ENCODE measurements around the gene PLK3.
"Not testable (repeated sequence)": the region's sequence is repeated elsewhere in the genome, so short reads cannot be mapped to it uniquely, and the experiment has no call there.

The PLK3 gene

DNA sequence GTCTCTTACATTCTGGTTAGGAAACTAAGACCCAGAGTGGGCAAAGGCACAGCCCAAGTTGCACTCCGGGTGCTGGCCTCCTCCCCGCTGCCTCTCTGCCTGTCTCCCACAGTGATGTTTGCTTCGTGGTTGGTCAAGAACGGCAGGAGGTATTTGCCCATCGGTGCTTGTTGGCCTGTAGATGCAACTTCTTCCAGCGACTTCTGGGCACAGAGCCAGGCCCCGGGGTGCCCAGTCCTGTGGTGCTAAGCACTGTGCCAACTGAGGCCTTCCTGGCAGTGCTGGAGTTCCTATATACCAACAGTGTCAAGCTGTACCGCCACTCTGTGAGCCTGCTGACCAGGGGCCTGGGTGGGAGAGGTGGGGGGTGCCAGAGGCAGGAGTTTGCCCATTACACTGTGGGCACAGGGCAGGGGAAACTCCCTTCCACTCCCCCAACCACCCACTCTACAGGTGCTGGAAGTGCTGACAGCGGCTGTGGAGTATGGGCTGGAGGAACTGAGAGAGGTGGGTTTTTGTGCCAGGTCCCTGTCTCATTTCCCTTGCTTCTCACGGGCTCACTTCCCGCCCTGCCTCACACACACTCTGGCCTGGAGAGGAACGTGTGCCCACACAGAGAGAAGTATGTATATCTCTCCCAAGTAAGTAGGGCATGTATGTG, 10.1 kb downstream of the PLK3 start:
- DNase-seq: no peak

- not testable (repeated sequence) for DNase-seq
Observed at GRCh38 chr1:44810762-44811105, 10.6 kb downstream of the PLK3 start.

DNA sequence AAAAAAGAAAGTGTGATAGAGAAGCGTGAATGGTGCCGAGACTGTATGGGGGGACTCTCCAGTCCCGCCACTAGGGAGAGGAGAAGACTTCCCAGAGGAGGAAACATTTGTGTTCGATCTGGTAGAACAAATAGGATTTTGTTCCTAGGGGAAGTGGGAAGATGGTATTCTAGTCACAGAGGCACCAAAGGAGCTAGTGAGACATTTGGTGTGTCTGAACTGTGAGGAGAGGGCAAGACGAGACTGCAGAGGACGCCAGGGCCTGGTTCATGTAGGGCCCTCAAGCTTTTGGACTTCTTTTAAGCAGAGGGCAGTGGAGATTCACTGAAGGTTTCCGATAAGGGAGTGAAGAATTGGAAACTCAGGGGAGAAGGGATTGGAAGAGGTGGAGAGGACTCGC, 11.1 kb downstream of the PLK3 start:
- no peak for DNase-seq

DNA sequence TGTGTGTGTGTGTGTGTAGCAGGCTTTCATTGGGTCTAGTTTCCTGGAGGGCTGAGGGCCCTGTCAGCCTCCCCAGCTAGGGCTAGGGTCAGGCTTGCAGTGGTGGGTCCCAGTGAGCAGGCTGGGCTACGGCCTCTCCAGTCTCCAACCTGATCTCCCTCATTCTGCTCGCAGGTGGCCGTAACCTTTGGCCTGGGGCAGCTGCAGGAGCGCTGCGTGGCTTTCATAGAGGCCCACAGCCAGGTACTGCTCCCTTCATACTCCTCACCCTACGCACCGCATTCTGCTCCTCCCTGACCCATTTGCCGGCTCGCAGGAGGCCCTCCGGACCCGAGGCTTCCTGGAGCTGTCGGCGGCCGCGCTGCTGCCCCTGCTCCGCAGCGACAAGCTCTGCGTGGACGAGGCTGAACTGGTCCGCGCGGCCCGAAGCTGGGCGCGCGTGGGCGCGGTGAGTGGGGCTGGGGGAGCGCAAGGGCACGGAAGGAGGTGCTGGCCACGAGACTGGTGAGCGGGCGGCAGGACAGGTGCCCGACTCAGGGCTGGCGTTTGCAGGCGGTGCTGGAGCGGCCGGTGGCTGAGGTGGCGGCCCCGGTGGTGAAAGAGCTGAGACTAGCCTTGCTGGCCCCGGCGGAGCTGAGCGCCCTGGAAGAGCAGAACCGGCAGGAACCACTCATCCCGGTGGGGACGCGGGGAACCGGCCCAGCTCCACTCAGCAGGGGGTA, 12.8 kb downstream of the PLK3 start:
- no peak for DNase-seq

DNA sequence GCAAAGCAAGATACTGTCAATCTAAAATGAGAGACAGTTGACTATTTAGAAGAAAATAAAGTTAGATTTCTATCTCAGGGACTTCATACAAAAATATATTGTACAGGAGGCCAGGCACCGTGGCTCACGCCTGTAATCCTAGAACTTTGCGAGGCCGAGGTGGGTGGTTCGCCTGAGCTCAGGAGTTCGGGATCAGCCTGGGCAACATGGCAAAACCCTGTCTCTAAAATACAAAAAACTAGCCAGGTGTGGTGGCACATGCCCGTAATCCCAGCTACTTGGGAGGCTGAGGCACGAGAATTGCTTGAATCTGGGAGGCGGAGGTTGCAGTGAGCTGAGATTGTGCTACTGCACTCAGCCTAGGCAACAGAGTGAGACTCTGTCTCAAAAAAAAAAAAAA, 15.7 kb downstream of the PLK3 start:
- DNase-seq: not testable (repeated sequence)

- no peak for DNase-seq
Observed at GRCh38 chr1:44817307-44817706, 17.1 kb downstream of the PLK3 start.

DNA sequence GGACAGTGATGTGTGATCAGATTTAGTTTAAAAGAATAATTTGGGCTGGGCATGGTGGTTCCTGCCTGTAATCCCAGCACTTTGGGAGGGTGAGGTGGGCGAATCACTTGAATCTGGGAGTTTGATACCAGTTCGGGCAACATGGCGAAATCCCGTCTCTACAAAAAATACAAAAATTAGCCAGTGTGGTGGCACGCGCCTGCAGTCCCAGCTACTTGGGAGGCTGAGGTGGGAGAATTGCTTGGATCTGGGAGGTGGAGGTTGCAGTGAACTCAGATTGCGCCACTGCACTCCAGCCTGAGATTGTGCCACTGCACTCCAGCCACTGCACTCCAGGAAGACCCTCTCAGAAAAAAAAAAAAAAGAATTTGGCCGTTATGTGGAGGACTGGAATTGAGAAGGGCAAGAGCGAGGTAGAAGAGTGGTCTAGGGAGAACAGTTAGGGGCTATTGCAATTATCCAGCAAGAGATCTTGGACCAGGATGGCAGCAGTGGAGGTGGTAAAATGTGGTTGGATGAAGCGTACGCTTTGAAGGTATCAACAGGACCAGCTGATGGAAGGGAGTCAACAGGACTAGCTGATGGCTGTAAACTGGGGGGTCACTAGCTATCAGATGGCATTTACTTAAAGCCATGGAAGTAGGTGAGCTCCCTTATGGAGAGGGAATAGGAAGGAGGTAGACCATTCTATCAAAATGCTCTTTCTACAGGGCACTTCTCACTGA, 17.8 kb downstream of the PLK3 start:
- DNase-seq: no peak

DNA sequence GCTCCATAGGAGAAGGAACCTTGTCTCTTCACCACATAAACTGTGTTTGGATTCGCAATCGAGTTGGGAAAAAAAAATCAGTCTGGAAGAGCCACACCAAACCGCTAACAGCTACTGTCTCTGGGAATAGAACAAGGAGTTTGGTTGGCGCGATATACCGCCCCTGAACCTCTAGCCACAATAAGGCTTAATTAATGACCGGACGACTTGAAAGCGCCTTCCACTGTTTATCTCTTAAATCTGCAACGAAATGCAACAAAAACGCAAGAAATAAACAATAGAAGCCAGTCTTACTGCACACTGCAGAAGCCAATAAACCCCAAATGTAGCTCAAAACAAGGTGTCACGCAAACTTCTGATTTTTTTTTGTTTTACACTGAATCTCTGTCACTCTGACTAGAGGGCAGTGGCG, 19.0 kb downstream of the PLK3 start:
- no peak for DNase-seq

DNA sequence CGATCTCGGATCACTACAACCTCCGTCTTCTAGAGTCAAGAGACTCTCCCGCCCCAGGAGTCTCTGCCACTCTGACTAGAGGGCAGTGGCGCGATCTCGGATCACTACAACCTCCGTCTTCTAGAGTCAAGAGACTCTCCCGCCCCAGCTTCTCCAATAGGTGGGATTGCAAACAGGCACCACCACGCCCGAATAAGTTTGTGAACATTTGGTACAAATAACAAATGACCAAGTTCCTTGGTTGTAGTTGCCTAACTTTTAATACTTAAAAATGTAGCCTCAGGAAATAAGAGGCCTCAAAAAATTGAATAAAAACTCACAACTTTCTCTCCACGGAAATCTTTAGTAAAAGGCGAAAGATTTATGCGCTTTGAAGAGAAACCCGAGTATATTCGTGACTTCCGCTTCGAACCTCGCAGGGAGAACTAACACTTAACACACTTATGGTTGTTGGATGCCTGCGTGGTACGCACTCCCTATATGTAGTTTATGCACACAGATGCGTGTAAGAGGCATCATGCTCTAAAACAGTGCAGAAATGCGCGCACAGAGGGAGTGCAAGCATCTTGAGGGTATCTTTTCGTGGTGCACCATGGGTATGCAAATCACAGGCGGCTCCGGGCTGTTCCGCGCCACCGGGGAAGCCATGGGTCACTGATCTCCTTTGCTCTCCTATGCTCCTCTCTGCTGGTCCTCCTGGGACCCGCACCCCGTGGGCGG, 19.6 kb downstream of the PLK3 start:
- DNase-seq: peak; percentile 54 to 70 (median 62)

DNA sequence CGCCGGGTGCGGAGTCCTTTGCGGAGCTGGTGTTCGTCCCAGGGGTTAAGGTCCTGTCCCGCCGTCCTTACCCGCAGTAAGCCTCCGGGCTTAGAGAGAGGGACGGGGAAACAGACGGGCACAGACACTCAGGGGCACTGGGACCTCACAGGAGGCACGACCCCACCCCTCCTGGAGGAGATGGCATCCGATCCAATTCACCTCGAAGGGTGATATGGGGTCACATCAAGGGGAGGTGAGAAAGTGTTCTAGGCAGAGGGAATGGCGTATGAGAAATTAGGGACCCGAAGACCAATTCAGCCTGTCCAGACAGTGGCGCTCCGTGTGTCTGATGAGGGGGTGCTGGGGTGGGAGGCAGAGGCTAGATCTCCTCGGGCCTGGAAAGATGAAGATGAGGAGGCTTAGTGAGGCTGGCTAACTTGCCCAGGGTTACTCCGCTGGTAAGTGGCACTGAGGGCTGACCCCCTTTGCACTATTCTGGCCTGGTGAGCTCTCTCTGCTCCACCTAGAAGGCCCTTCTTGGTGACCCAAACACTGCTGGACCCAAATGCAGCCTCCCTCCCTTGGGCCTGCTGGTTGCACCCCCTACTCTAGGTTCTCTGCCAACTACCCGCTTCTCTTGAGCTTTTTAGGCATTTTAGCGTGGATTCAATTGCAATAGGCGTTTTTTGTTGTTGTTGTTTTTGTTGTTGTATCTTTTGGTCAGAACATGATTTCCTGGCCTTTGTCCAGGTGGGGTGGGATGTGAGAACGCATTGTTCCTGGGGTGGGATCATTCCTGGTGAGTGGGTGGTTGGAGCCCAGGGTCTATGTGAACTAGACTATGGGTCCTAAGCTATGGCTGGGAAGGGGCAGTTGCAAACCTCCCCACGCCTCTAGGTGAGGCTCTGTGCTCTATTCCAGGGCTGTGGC, 20.4 kb downstream of the PLK3 start:
- DNase-seq: no peak

- DNase-seq: no peak
Observed at GRCh38 chr1:44821240-44821715, 21.1 kb downstream of the PLK3 start.

- DNase-seq: no peak
Observed at GRCh38 chr1:44822131-44822701, 22.0 kb downstream of the PLK3 start.

- no peak for DNase-seq
Observed at GRCh38 chr1:44822981-44823451, 22.8 kb downstream of the PLK3 start.

DNA sequence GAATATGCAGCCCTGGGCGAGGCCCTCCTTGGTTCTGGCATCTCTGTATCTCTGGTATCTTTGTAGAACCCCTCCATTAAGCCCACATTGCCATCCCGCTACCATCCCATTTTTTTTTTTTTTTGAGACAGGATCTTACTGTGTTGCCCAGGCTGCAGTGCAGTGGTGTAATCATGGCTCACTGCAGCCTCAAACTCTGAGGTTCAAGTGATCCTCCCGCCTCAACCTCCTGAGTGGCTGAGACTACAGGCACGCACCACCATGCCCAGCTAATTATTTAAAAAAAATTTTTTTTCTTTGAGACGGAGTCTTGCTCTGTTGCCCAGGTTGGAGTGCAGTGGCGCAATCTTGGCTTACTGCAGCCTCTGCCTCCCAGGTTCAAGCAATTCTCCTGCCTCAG, 24.2 kb downstream of the PLK3 start:
- DNase-seq: not testable (repeated sequence)

DNA sequence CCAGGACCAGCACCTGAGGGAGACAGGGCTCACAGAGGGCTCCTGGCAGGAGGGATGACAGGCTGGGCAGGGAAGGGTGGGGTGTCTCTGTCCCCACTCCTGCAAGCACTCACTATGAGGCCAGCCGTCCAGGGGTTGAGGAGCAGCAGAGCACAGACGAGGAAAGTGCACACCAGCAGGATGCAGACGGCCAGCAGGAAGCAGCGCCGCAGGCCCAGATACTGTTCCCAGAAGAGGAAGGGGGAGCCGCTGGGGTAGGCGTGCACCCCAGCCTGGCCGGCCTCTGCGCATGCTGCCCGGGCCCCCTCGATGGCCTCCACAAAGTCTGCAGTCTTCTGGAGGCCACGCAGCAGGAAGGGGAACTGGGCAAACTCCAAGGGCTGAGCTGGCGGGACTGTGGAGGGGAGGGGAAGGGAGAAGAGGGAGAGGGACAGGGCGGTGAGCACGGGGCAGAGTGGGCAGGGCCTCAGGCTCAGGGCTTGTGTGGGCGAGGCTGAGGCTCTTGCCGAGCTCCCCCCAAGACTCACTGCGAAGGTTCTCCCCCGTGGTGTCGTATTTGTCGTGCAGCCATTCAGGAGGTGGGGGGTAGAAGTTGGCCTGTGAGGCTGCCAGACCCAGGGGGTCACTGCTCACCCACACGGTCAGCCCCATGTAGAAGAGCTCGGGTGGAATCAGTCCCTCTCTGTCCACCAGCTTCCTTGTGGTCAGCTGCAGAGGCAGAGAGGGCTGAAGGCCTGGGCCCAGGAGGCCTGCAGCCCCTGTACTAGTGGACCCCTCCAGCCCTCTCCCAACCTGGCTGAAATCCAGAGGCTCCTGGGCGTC, 26.4 kb downstream of the PLK3 start:
- DNase-seq: no peak

DNA sequence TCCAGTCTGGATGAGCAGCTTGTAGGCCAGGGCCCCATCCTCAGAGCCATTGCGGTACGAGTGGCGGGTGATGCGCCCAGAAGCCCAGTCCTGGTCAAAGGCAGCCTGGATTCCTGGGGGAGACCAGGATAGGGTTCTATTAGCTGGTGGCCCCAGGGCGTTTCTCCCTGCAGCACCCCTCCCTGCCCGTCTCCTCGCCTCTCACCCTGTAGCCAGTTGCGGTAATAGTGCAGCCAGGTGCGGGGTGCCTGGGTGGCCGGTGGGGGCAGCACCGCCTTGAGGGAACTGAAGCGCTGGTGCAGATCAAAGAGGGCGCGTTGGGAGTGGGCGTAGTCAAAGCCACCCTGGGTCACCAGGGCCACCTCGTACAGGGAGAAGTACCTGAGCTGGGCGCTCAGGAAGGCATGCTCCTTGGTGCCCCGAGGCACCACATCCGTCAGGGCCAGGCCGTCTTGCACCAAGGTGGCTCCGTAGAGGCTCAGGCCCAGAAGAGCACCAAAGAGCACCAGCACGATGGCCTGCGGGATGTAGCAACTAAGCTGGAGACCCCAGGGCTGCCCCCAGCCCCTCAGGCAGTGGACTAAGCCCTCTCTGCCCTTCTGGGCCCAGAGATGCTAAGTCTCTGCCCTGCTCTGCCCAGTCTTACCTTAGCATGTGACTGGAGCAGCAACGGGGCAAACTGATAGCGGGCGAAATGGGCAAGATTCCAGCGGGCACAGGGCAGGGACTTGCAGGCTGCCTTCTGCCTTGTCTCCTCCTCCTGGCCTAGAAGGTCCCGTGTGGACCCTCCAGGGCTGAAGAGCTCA, 27.2 kb downstream of the PLK3 start:
- no peak for DNase-seq

DNA sequence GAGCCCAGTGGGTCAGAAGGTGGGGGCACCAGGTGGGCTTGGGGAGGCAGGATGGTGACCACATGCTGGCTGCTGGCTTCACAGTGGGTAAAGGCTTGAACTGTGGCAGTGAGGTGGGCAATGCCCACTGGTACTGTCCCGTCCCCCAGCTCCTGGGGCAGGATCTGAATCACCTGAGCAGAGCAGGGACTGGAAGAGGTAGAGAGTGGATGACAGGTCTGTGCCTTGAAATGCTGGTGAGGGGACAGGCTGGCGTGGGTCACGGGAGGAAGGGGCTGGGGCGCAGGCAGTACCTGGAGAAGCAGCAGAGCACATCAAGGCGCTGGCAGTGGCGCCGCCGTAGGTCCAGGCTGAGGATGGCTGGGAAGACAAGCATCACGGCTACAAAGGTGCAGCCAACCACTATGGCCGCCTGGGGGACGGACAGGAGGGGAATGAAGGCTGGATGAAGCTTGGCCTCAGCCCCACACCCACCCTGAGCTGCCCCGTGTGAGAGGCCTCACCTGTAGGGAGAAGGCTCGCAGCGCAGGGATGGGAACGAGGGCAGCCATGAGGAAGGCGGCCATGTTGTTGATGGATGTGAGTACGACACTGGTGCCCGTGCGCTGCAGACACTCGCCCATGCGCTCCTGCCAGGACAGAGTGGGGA, 27.9 kb downstream of the PLK3 start:
- DNase-seq: no peak

DNA sequence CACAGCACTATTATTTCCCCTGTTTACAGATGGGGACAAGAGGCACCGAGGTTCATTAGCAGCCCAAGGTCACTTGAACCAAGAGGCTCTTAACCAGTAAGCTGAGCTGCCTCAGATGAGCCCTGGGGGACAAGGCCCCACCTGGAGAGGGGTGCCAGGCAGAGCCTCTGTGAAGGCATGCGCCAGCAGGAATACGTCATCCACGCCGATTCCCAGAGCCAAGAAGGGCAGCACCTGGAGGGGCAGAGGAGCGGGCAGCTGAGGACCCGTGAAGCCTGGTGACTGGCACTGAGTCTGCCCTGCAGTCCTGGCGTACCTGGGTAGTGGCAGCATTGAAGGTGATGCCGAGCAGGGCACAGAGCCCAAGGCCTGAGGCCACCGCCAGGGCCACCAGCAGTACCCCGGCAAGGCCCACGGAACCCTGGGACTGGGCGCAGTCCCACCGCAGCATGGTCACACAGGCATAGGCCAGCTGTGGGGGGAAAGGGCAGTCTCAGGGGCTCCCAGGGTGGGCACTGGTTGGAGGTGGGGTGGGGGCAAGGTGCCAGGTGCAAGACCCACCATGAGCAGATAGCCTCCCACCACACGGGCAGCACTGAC, 28.8 kb downstream of the PLK3 start:
- no peak for DNase-seq

Data from activated CD4-positive, CD25-positive, alpha-beta regulatory T cell (primary cell).